ENCODE measurements around the gene AK8.

Gene AK8

GRCh38 chr9:132732326-132733259, 145.5 kb downstream of the AK8 start:
- no peaks in the 10 kb centered on the region for H3K27me3 ChIP-seq (ENCODE audit: control insufficient read depth, insufficient read depth, low read length)
- 0 out of 2 replicates have a peak, but pooled peaks cover 6% of the 10 kb centered on the region for H3K4me1 ChIP-seq (ENCODE audit: control insufficient read depth, insufficient read depth, low read length)
- H3K4me3 ChIP-seq (ENCODE audit: low read depth, low read length) = no peak overlapping the region
- no peaks in the 10 kb centered on the region for H3K9me3 ChIP-seq (ENCODE audit: control insufficient read depth, insufficient read depth, low read depth, low read length)
- no peak overlapping the region for H3K27ac ChIP-seq (ENCODE audit: low read depth, low read length)
- H3K36me3 ChIP-seq (ENCODE audit: control insufficient read depth, insufficient read depth, low read length) = no peaks in the 10 kb centered on the region
- H3K9ac ChIP-seq (ENCODE audit: low read length) = no peak overlapping the region

GRCh38 chr9:132731230-132731629, 146.9 kb downstream of the AK8 start:
- Histone ChIP-seq H3K4me3 (ENCODE audit: low read depth, low read length) (no peak overlapping the region), H3K36me3 (ENCODE audit: control insufficient read depth, insufficient read depth, low read length) (no peaks in the 10 kb centered on the region), H3K27me3 (ENCODE audit: control insufficient read depth, insufficient read depth, low read length) (no peaks in the 10 kb centered on the region), H3K9me3 (ENCODE audit: control insufficient read depth, insufficient read depth, low read depth, low read length) (no peaks in the 10 kb centered on the region), H3K27ac (ENCODE audit: low read depth, low read length) (no peak overlapping the region), H3K4me1 (ENCODE audit: control insufficient read depth, insufficient read depth, low read length) (0 out of 2 replicates have a peak, but pooled peaks cover 6% of the 10 kb centered on the region), H3K9ac (ENCODE audit: low read length) (no peak overlapping the region)

GRCh38 chr9:132730054-132731033, 147.7 kb downstream of the AK8 start:
- Histone ChIP-seq H3K27me3 (ENCODE audit: control insufficient read depth, insufficient read depth, low read length) (no peaks in the 10 kb centered on the region), H3K9me3 (ENCODE audit: control insufficient read depth, insufficient read depth, low read depth, low read length) (no peaks in the 10 kb centered on the region), H3K36me3 (ENCODE audit: control insufficient read depth, insufficient read depth, low read length) (no peaks in the 10 kb centered on the region), H3K27ac (ENCODE audit: low read depth, low read length) (no peak overlapping the region), H3K4me3 (ENCODE audit: low read depth, low read length) (no peak overlapping the region), H3K4me1 (ENCODE audit: control insufficient read depth, insufficient read depth, low read length) (0 out of 2 replicates have a peak, but pooled peaks cover 6% of the 10 kb centered on the region), H3K9ac (ENCODE audit: low read length) (no peak overlapping the region)

GRCh38 chr9:132729235-132729890, 148.7 kb downstream of the AK8 start:
- no peaks in the 10 kb centered on the region for H3K9me3 ChIP-seq (ENCODE audit: control insufficient read depth, insufficient read depth, low read depth, low read length)
- H3K4me3 ChIP-seq (ENCODE audit: low read depth, low read length) = no peak overlapping the region
- no peaks in the 10 kb centered on the region for H3K27me3 ChIP-seq (ENCODE audit: control insufficient read depth, insufficient read depth, low read length)
- 0 out of 2 replicates have a peak, but pooled peaks cover 6% of the 10 kb centered on the region for H3K4me1 ChIP-seq (ENCODE audit: control insufficient read depth, insufficient read depth, low read length)
- no peaks in the 10 kb centered on the region for H3K36me3 ChIP-seq (ENCODE audit: control insufficient read depth, insufficient read depth, low read length)
- H3K9ac ChIP-seq (ENCODE audit: low read length) = no peak overlapping the region
- no peak overlapping the region for H3K27ac ChIP-seq (ENCODE audit: low read depth, low read length)

- H3K36me3 ChIP-seq (ENCODE audit: control insufficient read depth, insufficient read depth, low read length) = no peaks in the 10 kb centered on the region
- no peak overlapping the region for H3K9ac ChIP-seq (ENCODE audit: low read length)
- H3K27ac ChIP-seq (ENCODE audit: low read depth, low read length) = no peak overlapping the region
- 0 out of 2 replicates have a peak, but pooled peaks cover 6% of the 10 kb centered on the region for H3K4me1 ChIP-seq (ENCODE audit: control insufficient read depth, insufficient read depth, low read length)
- no peak overlapping the region for H3K4me3 ChIP-seq (ENCODE audit: low read depth, low read length)
- no peaks in the 10 kb centered on the region for H3K27me3 ChIP-seq (ENCODE audit: control insufficient read depth, insufficient read depth, low read length)
- no peaks in the 10 kb centered on the region for H3K9me3 ChIP-seq (ENCODE audit: control insufficient read depth, insufficient read depth, low read depth, low read length)
These were observed 149.6 kb downstream of the AK8 start for GRCh38 chr9:132728497-132728896.

- H3K27me3 ChIP-seq (ENCODE audit: control insufficient read depth, insufficient read depth, low read length) = no peaks in the 10 kb centered on the region
- no peak overlapping the region for H3K9ac ChIP-seq (ENCODE audit: low read length)
- H3K4me1 ChIP-seq (ENCODE audit: control insufficient read depth, insufficient read depth, low read length) = 0 out of 2 replicates have a peak, but pooled peaks cover 6% of the 10 kb centered on the region
- H3K27ac ChIP-seq (ENCODE audit: low read depth, low read length) = no peak overlapping the region
- H3K9me3 ChIP-seq (ENCODE audit: control insufficient read depth, insufficient read depth, low read depth, low read length) = no peaks in the 10 kb centered on the region
- no peaks in the 10 kb centered on the region for H3K36me3 ChIP-seq (ENCODE audit: control insufficient read depth, insufficient read depth, low read length)
- no peak overlapping the region for H3K4me3 ChIP-seq (ENCODE audit: low read depth, low read length)
These were observed 150.0 kb downstream of the AK8 start for GRCh38 chr9:132728071-132728470.

GRCh38 chr9:132726576-132727130, 151.4 kb downstream of the AK8 start:
- H3K36me3 ChIP-seq (ENCODE audit: control insufficient read depth, insufficient read depth, low read length) = no peaks in the 10 kb centered on the region
- H3K27me3 ChIP-seq (ENCODE audit: control insufficient read depth, insufficient read depth, low read length) = no peaks in the 10 kb centered on the region
- H3K9me3 ChIP-seq (ENCODE audit: control insufficient read depth, insufficient read depth, low read depth, low read length) = no peaks in the 10 kb centered on the region
- H3K9ac ChIP-seq (ENCODE audit: low read length) = no peak overlapping the region
- no peak overlapping the region for H3K4me3 ChIP-seq (ENCODE audit: low read depth, low read length)
- H3K4me1 ChIP-seq (ENCODE audit: control insufficient read depth, insufficient read depth, low read length) = no peaks in the 10 kb centered on the region
- no peak overlapping the region for H3K27ac ChIP-seq (ENCODE audit: low read depth, low read length)

- no peaks in the 10 kb centered on the region for H3K27me3 ChIP-seq (ENCODE audit: control insufficient read depth, insufficient read depth, low read length)
- H3K36me3 ChIP-seq (ENCODE audit: control insufficient read depth, insufficient read depth, low read length) = no peaks in the 10 kb centered on the region
- H3K4me3 ChIP-seq (ENCODE audit: low read depth, low read length) = no peak overlapping the region
- H3K9ac ChIP-seq (ENCODE audit: low read length) = no peak overlapping the region
- H3K27ac ChIP-seq (ENCODE audit: low read depth, low read length) = no peak overlapping the region
- H3K4me1 ChIP-seq (ENCODE audit: control insufficient read depth, insufficient read depth, low read length) = no peaks in the 10 kb centered on the region
- H3K9me3 ChIP-seq (ENCODE audit: control insufficient read depth, insufficient read depth, low read depth, low read length) = no peaks in the 10 kb centered on the region
These were observed 152.8 kb downstream of the AK8 start for GRCh38 chr9:132725306-132725705.

GRCh38 chr9:132723809-132724208, 154.3 kb downstream of the AK8 start:
- Histone ChIP-seq H3K36me3 (ENCODE audit: control insufficient read depth, insufficient read depth, low read length) (no peaks in the 10 kb centered on the region), H3K9ac (ENCODE audit: low read length) (no peak overlapping the region), H3K4me3 (ENCODE audit: low read depth, low read length) (no peak overlapping the region), H3K27me3 (ENCODE audit: control insufficient read depth, insufficient read depth, low read length) (no peaks in the 10 kb centered on the region), H3K9me3 (ENCODE audit: control insufficient read depth, insufficient read depth, low read depth, low read length) (no peaks in the 10 kb centered on the region), H3K27ac (ENCODE audit: low read depth, low read length) (no peak overlapping the region), H3K4me1 (ENCODE audit: control insufficient read depth, insufficient read depth, low read length) (no peaks in the 10 kb centered on the region)

- H3K4me3 ChIP-seq (ENCODE audit: low read depth, low read length) = no peak overlapping the region
- H3K27ac ChIP-seq (ENCODE audit: low read depth, low read length) = no peak overlapping the region
- no peak overlapping the region for H3K9ac ChIP-seq (ENCODE audit: low read length)
- H3K27me3 ChIP-seq (ENCODE audit: control insufficient read depth, insufficient read depth, low read length) = no peaks in the 10 kb centered on the region
- H3K9me3 ChIP-seq (ENCODE audit: control insufficient read depth, insufficient read depth, low read depth, low read length) = no peaks in the 10 kb centered on the region
- no peaks in the 10 kb centered on the region for H3K36me3 ChIP-seq (ENCODE audit: control insufficient read depth, insufficient read depth, low read length)
- no peaks in the 10 kb centered on the region for H3K4me1 ChIP-seq (ENCODE audit: control insufficient read depth, insufficient read depth, low read length)
These were observed 155.5 kb downstream of the AK8 start for GRCh38 chr9:132722564-132723065.
